CD8-positive, alpha-beta memory T cell (primary cell): Measurements from ENCODE around the gene PPARA. TPM values are rescaled to one million over a fixed set of nuclear protein-coding genes. Genes with fewer than 3 reads are reported as not detected.

Experiments used
- CTCF ChIA-PET: fragments of 350-600 bp; sonication (Branson Sonifier 250); formaldehyde crosslinking; loops from one replicate; lab custom pipeline; 2021; ENCODE audit warnings: antibody characterized with exemption; lab: Charles Lee
- POLR2A ChIA-PET: fragments of 350-600 bp; sonication (Branson Sonifier 250); formaldehyde crosslinking; loops from one replicate; lab custom pipeline; 2021; ENCODE audit warnings: antibody characterized with exemption; lab: Charles Lee
- DNase-seq, 5 donors: peaks; one replicate each; pipeline versions ENCODE4 v3.0.0 to v3.0.0-alpha.2; 2020 to 2022; ENCODE audit warnings: mixed read lengths in 1 of 5
- H3K27ac ChIP-seq: one replicate; pipeline ENCODE4 v1.7.0; 2013; ENCODE audit warnings: low read depth, mild to moderate bottlenecking, low read length, moderate library complexity
- H3K27me3 ChIP-seq: 2 replicates; pipeline ENCODE4 v1.7.0; 2013; ENCODE audit warnings: low read length, mild to moderate bottlenecking; ENCODE audit not compliant: insufficient read depth, poor library complexity, severe bottlenecking
- H3K36me3 ChIP-seq: 2 replicates; pipeline ENCODE4 v1.7.0; 2013; ENCODE audit warnings: mild to moderate bottlenecking, low read length, moderate library complexity; ENCODE audit not compliant: insufficient read depth
- H3K4me1 ChIP-seq: 2 replicates; pipeline ENCODE4 v1.7.0; 2013; ENCODE audit warnings: mild to moderate bottlenecking, low read length, moderate library complexity; ENCODE audit not compliant: insufficient read depth
- H3K4me3 ChIP-seq: 2 replicates; pipeline ENCODE4 v1.7.0; 2013; ENCODE audit warnings: mild to moderate bottlenecking, low read length
- H3K9me3 ChIP-seq: 2 replicates; pipeline ENCODE4 v1.7.0; 2013; ENCODE audit warnings: mild to moderate bottlenecking, low read length
- H3K27ac Mint-ChIP-seq, 8 donors: one replicate each; pipeline ENCODE4 v1.8.0; 2020 to 2021; ENCODE audit warnings: mixed read lengths in 8 of 8, mild to moderate bottlenecking in 6 of 8, inconsistent platforms in 3 of 8, moderate library complexity in 3 of 8
- H3K27me3 Mint-ChIP-seq, 2 donors: one replicate each; pipeline ENCODE4 v1.8.0; 2020 to 2021; ENCODE audit warnings: mixed read lengths in 2 of 2, mild to moderate bottlenecking in 1 of 2, moderate library complexity in 1 of 2
- H3K36me3 Mint-ChIP-seq, 3 donors: one replicate each; pipeline ENCODE4 v1.8.0; 2020 to 2021; ENCODE audit warnings: mixed read lengths in 3 of 3, inconsistent platforms in 1 of 3, mild to moderate bottlenecking in 1 of 3
- H3K4me1 Mint-ChIP-seq, 3 donors: one replicate each; pipeline ENCODE4 v1.8.0; 2020 to 2021; ENCODE audit warnings: mixed read lengths in 3 of 3, inconsistent platforms in 1 of 3, mild to moderate bottlenecking in 1 of 3
- H3K4me3 Mint-ChIP-seq, 7 donors: one replicate each; pipeline ENCODE4 v1.8.0; 2020 to 2021; ENCODE audit warnings: mixed read lengths in 7 of 7, mild to moderate bottlenecking in 6 of 7, moderate library complexity in 4 of 7, inconsistent platforms in 2 of 7
- H3K9me3 Mint-ChIP-seq, 5 donors: one replicate each; pipeline ENCODE4 v1.8.0; 2020 to 2022; ENCODE audit warnings: mixed read lengths in 5 of 5, mild to moderate bottlenecking in 3 of 5, moderate library complexity in 2 of 5, inconsistent platforms in 1 of 5
- polyA plus RNA-seq: library from polyadenylated mRNA; unstranded; fragments of 300-500 nt; fragmentation: Illumina TruSeq; gene quantifications from one replicate; pipeline ENCODE4 v1.2.3, GENCODE V29; 2021
- total RNA-seq, 2 experiments: library from RNA; stranded (reverse); gene quantifications; one replicate each; pipeline ENCODE4 v1.2.3, GENCODE V29; 2021

PPARA gene
- total and polyA plus RNA-seq, 3 experiments from 2014 or later: 10.1 to 12.9 (median 11.2) TPM

GRCh38 chr22:46162771-46163556 is 12.6 kb downstream of the PPARA start:
- Histone ChIP-seq H3K36me3 (no peaks in the 10 kb centered on the region), H3K27me3 (no peaks in the 10 kb centered on the region), H3K4me1 (no peaks in the 10 kb centered on the region), H3K9me3 (no peaks in the 10 kb centered on the region), H3K27ac (no peak overlapping the region), H3K4me3 (no peak overlapping the region)
- Mint-ChIP-seq H3K27ac (no peak overlapping the region), H3K36me3 (peaks cover 9 to 31% (median 10%) of the 10 kb centered on the region in 3 donors), H3K4me1 (peaks cover 0 to 10% (median 4%) of the 10 kb centered on the region in 3 donors), H3K27me3 (no peaks in the 10 kb centered on the region), H3K9me3 (no peaks in the 10 kb centered on the region), H3K4me3 (no peak overlapping the region)
- DNase-seq: no peak
- CTCF ChIA-PET: no interaction called here
- POLR2A ChIA-PET: no interaction called here

GRCh38 chr22:46163557-46163888 is 13.2 kb downstream of the PPARA start:
- peaks cover 8 to 27% (median 10%) of the 10 kb centered on the region in 3 donors for H3K36me3 Mint-ChIP-seq
- POLR2A ChIA-PET: no interaction called here
- H3K9me3 Mint-ChIP-seq: no peaks in the 10 kb centered on the region

GRCh38 chr22:46165977-46166376 is 15.7 kb downstream of the PPARA start:
- ChIA-PET CTCF (no interaction called here), POLR2A (no interaction called here)
- no peaks in the 10 kb centered on the region for H3K9me3 ChIP-seq
- no peak overlapping the region for H3K27ac ChIP-seq
- Mint-ChIP-seq H3K4me1 (peaks cover 3 to 18% (median 10%) of the 10 kb centered on the region in 3 donors), H3K27ac (no peak overlapping the region), H3K4me3 (no peak overlapping the region), H3K27me3 (no peaks in the 10 kb centered on the region), H3K9me3 (no peaks in the 10 kb centered on the region), H3K36me3 (peaks cover under 1 to 11% (median 2%) of the 10 kb centered on the region in 3 donors)
- no peak overlapping the region for H3K4me3 ChIP-seq
- no peaks in the 10 kb centered on the region for H3K36me3 ChIP-seq
- H3K27me3 ChIP-seq: no peaks in the 10 kb centered on the region
- H3K4me1 ChIP-seq: no peaks in the 10 kb centered on the region
- no peak for DNase-seq

More at GRCh38 chr22:46163557-46163888, 13.2 kb downstream of the PPARA start:
- DNase-seq: no peak
- Mint-ChIP-seq H3K27me3 (no peaks in the 10 kb centered on the region), H3K4me1 (peaks cover 0 to 6% (median 4%) of the 10 kb centered on the region in 3 donors), H3K4me3 (no peak overlapping the region), H3K27ac (no peak overlapping the region)
- no peaks in the 10 kb centered on the region for H3K36me3 ChIP-seq
- H3K4me3 ChIP-seq: no peak overlapping the region
- no peaks in the 10 kb centered on the region for H3K9me3 ChIP-seq
- H3K27ac ChIP-seq: no peak overlapping the region
- CTCF ChIA-PET: no interaction called here
- H3K4me1 ChIP-seq: no peaks in the 10 kb centered on the region
- no peaks in the 10 kb centered on the region for H3K27me3 ChIP-seq

- no peak overlapping the region for H3K4me3 ChIP-seq
- peaks cover 6% of the 10 kb centered on the region for H3K4me1 ChIP-seq
- no peaks in the 10 kb centered on the region for H3K9me3 Mint-ChIP-seq
- ChIA-PET CTCF (interaction anchor here (1.0 kb wide), 1 partner anchor 51 kb away, joined by 3 read pairs; no protein-coding TSS in a partner anchor), POLR2A (interaction anchor here (0.6 kb wide), 1 partner anchor 165 kb away, joined by 5 read pairs; no protein-coding TSS in a partner anchor)
- H3K27ac ChIP-seq: no peak overlapping the region
- no peak for DNase-seq
- no peaks in the 10 kb centered on the region for H3K27me3 Mint-ChIP-seq
- H3K36me3 Mint-ChIP-seq: peaks cover 0 to 2% (median 0%) of the 10 kb centered on the region in 3 donors
- H3K27me3 ChIP-seq: no peaks in the 10 kb centered on the region
- H3K9me3 ChIP-seq: no peaks in the 10 kb centered on the region
- no peak overlapping the region for H3K27ac Mint-ChIP-seq
- no peak overlapping the region for H3K4me3 Mint-ChIP-seq
- H3K4me1 Mint-ChIP-seq: peaks cover 17 to 36% (median 23%) of the 10 kb centered on the region in 3 donors
- H3K36me3 ChIP-seq: no peaks in the 10 kb centered on the region
Observed at GRCh38 chr22:46169628-46170027, 19.3 kb downstream of the PPARA start.

GRCh38 chr22:46171940-46172339 is 21.6 kb downstream of the PPARA start:
- H3K36me3 Mint-ChIP-seq: peaks cover 0 to 6% (median 0%) of the 10 kb centered on the region in 3 donors
- peaks cover 17 to 36% (median 23%) of the 10 kb centered on the region in 3 donors for H3K4me1 Mint-ChIP-seq
- no peaks in the 10 kb centered on the region for H3K36me3 ChIP-seq
- no peaks in the 10 kb centered on the region for H3K9me3 Mint-ChIP-seq
- H3K4me3 ChIP-seq: no peak overlapping the region
- POLR2A ChIA-PET: no interaction called here
- H3K4me1 ChIP-seq: peaks cover 6% of the 10 kb centered on the region
- no peaks in the 10 kb centered on the region for H3K27me3 Mint-ChIP-seq
- no peaks in the 10 kb centered on the region for H3K27me3 ChIP-seq
- no peaks in the 10 kb centered on the region for H3K9me3 ChIP-seq
- CTCF ChIA-PET: no interaction called here
- no peak for DNase-seq
- no peak overlapping the region for H3K27ac ChIP-seq
- no peak overlapping the region for H3K4me3 Mint-ChIP-seq
- peak overlapping the region in 2 of 8 donors; percentile 11 to 70 for H3K27ac Mint-ChIP-seq

GRCh38 chr22:46172522-46173110 is 22.3 kb downstream of the PPARA start:
- POLR2A ChIA-PET: no interaction called here
- peaks cover 17 to 36% (median 23%) of the 10 kb centered on the region in 3 donors for H3K4me1 Mint-ChIP-seq

GRCh38 chr22:46173152-46173551 is 22.8 kb downstream of the PPARA start:
- POLR2A ChIA-PET: no interaction called here
- Histone ChIP-seq H3K9me3 (no peaks in the 10 kb centered on the region), H3K27ac (no peak overlapping the region), H3K4me3 (no peak overlapping the region), H3K27me3 (no peaks in the 10 kb centered on the region), H3K4me1 (peaks cover 6% of the 10 kb centered on the region), H3K36me3 (no peaks in the 10 kb centered on the region)
- H3K4me1 Mint-ChIP-seq: peaks cover 17 to 36% (median 23%) of the 10 kb centered on the region in 3 donors
- DNase-seq: no peak
- CTCF ChIA-PET: interaction anchor here (1.7 kb wide), 1 partner anchor 13 kb away, joined by 4 read pairs; no protein-coding TSS in a partner anchor
- H3K36me3 Mint-ChIP-seq: peaks cover 4 to 16% (median 8%) of the 10 kb centered on the region in 3 donors
- peaks cover 0 to under 1% (median 0%) of the 10 kb centered on the region in 5 donors for H3K9me3 Mint-ChIP-seq
- no peak overlapping the region for H3K27ac Mint-ChIP-seq
- no peak overlapping the region for H3K4me3 Mint-ChIP-seq
- H3K27me3 Mint-ChIP-seq: no peaks in the 10 kb centered on the region

More at GRCh38 chr22:46172522-46173110, 22.3 kb downstream of the PPARA start:
- H3K27ac Mint-ChIP-seq: no peak overlapping the region
- no peak for DNase-seq
- no peak overlapping the region for H3K4me3 Mint-ChIP-seq
- no peaks in the 10 kb centered on the region for H3K9me3 Mint-ChIP-seq
- Histone ChIP-seq H3K4me1 (peaks cover 6% of the 10 kb centered on the region), H3K4me3 (no peak overlapping the region), H3K27ac (no peak overlapping the region), H3K36me3 (no peaks in the 10 kb centered on the region), H3K27me3 (no peaks in the 10 kb centered on the region), H3K9me3 (no peaks in the 10 kb centered on the region)
- no peaks in the 10 kb centered on the region for H3K27me3 Mint-ChIP-seq
- CTCF ChIA-PET: no interaction called here
- H3K36me3 Mint-ChIP-seq: peaks cover 3 to 11% (median 5%) of the 10 kb centered on the region in 3 donors

GRCh38 chr22:46175631-46176030 is 25.3 kb downstream of the PPARA start:
- Mint-ChIP-seq H3K36me3 (peaks cover 19 to 39% (median 31%) of the 10 kb centered on the region in 3 donors), H3K27me3 (no peaks in the 10 kb centered on the region), H3K27ac (no peak overlapping the region), H3K9me3 (peaks cover 11 to 21% (median 15%) of the 10 kb centered on the region in 5 donors), H3K4me3 (no peak overlapping the region), H3K4me1 (peaks cover 14 to 28% (median 20%) of the 10 kb centered on the region in 3 donors)
- Histone ChIP-seq H3K4me3 (no peak overlapping the region), H3K27ac (no peak overlapping the region), H3K4me1 (peaks cover 6% of the 10 kb centered on the region), H3K36me3 (no peaks in the 10 kb centered on the region), H3K27me3 (no peaks in the 10 kb centered on the region), H3K9me3 (no peaks in the 10 kb centered on the region)
- ChIA-PET POLR2A (no interaction called here), CTCF (no interaction called here)
- no peak for DNase-seq
